Activated B cell treated with CpG ODN at 0.5 μM for 24 hours (primary cell): ENCODE data around the gene PRAMEF2. TPM values are rescaled to one million over a fixed set of nuclear protein-coding genes. Genes with fewer than 3 reads are reported as not detected.
"Not testable (repeated sequence)": the region's sequence is repeated elsewhere in the genome, so short reads cannot be mapped to it uniquely, and the experiment has no call there.

Source experiments
- ATAC-seq: fragments of 200-7000 bp; cut with Tn5 transposase; one replicate; pipeline ENCODE4 v1.10.0; 2021; ENCODE audit warnings: low read depth, mild to moderate bottlenecking, moderate library complexity
- CTCF ChIA-PET: fragments of 350-600 bp; sonication (Branson Sonifier 250); formaldehyde crosslinking; loops from one replicate; lab custom pipeline; 2021; ENCODE audit warnings: antibody characterized with exemption; lab: Charles Lee
- POLR2A ChIA-PET: fragments of 350-600 bp; sonication (Branson Sonifier 250); formaldehyde crosslinking; loops from one replicate; lab custom pipeline; 2021; ENCODE audit warnings: antibody characterized with exemption; lab: Charles Lee
- DNase-seq: peaks from one replicate; pipeline ENCODE4 v3.0.0; 2022
- H3K27ac Mint-ChIP-seq: one replicate; pipeline ENCODE4 v1.8.0; 2020; ENCODE audit warnings: mixed read lengths
- H3K27me3 Mint-ChIP-seq: one replicate; pipeline ENCODE4 v1.8.0; 2021; ENCODE audit warnings: mixed read lengths
- H3K36me3 Mint-ChIP-seq: one replicate; pipeline ENCODE4 v1.8.0; 2021; ENCODE audit warnings: low read depth, mixed read lengths
- H3K4me1 Mint-ChIP-seq: one replicate; pipeline ENCODE4 v1.8.0; 2021; ENCODE audit warnings: mixed read lengths
- H3K4me3 Mint-ChIP-seq: one replicate; pipeline ENCODE4 v1.8.0; 2020; ENCODE audit warnings: mild to moderate bottlenecking, mixed read lengths
- H3K9me3 Mint-ChIP-seq: one replicate; pipeline ENCODE4 v1.8.0; 2020; ENCODE audit warnings: mixed read lengths
- CTCF ChIP-seq: fragments of 200-600 bp; IDR thresholded peaks from one replicate; pipeline ENCODE4 v1.8.0; 2022; ENCODE audit warnings: antibody characterized with exemption, mild to moderate bottlenecking
- intact Hi-C: fragments of 100-400 bp; cut with micrococcal nuclease; formaldehyde crosslinking; loops from one replicate; pipeline ENCODE4 v1.15.1; 2024
- total RNA-seq: library from RNA; stranded (reverse); gene quantifications from 2 replicates; pipeline ENCODE4 v1.2.3, GENCODE V29; 2022

The PRAMEF2 gene
- total RNA-seq, 1 donor from 2014 or later: not detected

GRCh38 chr1:12851779-12852178 lies 5.1 kb upstream of the PRAMEF2 start:
- ATAC-seq (no peak), DNase-seq (no peak)
- no peak for TF ChIP-seq CTCF
- ChIA-PET POLR2A (no interaction called here), CTCF (no interaction called here)
- Mint-ChIP-seq H3K27me3 (no peaks in the 10 kb centered on the region), H3K27ac (no peak overlapping the region), H3K4me1 (no peaks in the 10 kb centered on the region), H3K4me3 (no peak overlapping the region), H3K36me3 (no peaks in the 10 kb centered on the region), H3K9me3 (no peaks in the 10 kb centered on the region)
- intact Hi-C loops: no loop called here

DNA sequence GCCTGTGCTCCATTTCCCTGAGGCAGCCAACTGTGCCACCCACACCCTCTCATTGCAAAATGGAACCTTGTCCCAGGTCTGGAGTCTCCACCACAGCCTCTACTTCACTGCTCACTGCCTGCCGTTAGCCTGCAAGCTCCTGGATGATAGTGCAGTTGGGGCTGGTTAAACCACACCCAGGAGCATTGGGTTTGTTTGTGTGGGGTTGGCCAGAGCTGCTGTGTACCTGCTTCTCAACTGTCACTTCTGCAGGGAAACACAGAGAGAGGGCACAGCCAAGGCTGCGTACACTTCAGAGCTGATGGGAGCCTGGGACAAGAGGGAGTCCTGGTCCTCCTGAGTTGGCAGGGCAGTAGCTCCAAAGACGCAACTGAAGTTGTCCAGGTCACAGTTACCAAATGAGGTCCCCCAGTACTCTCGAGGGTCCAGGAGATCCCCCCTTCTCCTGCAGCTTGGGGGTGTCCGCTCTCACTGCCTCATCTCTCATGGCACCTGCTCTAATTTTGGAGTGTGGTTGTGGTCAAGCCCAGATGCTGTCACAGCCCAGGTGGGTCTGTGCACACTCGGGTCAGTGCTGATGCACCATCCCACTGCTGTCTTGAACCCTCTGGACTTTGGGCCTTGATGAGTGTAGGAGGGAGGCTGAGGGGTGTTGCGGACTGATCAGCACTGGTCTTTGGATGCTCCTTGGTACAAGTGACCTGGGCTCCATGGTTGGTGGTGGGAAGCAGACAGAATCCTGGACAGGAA lies 6.4 kb downstream of the PRAMEF2 start:
- H3K4me3 Mint-ChIP-seq, H3K9me3 Mint-ChIP-seq, H3K36me3 Mint-ChIP-seq, DNase-seq, CTCF ChIA-PET, H3K27me3 Mint-ChIP-seq, H3K27ac Mint-ChIP-seq, H3K4me1 Mint-ChIP-seq, intact Hi-C loops, POLR2A ChIA-PET, ATAC-seq: not testable (repeated sequence)

- POLR2A ChIA-PET: not testable (repeated sequence)
Observed at GRCh38 chr1:12878453-12878852, 21.6 kb downstream of the PRAMEF2 start.

DNA sequence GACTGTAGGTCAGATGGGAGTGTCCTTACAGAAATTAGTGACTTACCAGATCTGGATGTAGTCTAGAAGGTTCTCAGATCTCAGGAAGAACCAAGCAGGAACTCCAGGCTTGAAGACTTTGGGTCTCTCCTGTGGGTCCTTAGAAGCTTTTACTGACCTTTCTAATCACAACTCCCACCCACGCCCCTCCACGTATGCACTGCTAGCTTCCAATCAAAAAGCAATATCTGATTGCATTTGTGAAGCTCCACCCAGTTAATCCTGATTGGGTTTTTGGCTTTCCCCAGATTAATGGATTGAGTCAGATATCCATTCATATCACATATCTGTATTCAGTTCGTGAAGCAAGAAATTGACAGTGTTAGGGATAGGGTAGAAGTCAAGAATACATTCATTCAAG lies 29.2 kb downstream of the PRAMEF2 start, which contains the start of gene PRAMEF4:
TSS of gene PRAMEF4 (minus strand) at position 101 of the 400 bp plus-strand sequence. CDS start 2,807 bp downstream, outside the sequence.
- H3K4me3 Mint-ChIP-seq, H3K9me3 Mint-ChIP-seq: not testable (repeated sequence)

More at GRCh38 chr1:12878453-12878852, 21.6 kb downstream of the PRAMEF2 start:
- H3K4me3 Mint-ChIP-seq, intact Hi-C loops, H3K4me1 Mint-ChIP-seq, H3K36me3 Mint-ChIP-seq, DNase-seq, H3K27me3 Mint-ChIP-seq, H3K9me3 Mint-ChIP-seq, H3K27ac Mint-ChIP-seq, CTCF ChIA-PET, ATAC-seq: not testable (repeated sequence)

DNA sequence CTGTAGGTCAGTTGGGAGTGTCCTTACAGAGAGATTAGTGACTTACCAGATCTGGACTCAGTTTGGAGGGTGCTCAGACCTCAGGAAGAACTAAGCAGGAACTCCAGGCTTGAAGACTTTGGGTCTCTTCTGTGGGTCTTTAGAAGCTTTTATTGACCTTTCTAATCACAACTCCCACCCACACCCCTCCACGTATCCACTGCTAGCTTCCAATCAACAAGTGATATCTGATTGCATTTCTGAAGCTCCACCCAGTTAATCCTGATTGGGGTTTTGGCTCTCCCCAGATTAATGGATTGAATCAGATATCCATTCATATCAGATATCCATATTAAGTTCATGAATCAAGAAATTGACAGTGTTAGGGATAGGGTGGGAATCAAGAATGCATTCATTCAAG lies 41.3 kb downstream of the PRAMEF2 start, which contains the start of gene PRAMEF10:
TSS of gene PRAMEF10 (minus strand) at position 101 of the 400 bp plus-strand sequence. CDS start 2,423 bp downstream, outside the sequence.
- intact Hi-C loops, CTCF ChIA-PET, H3K27ac Mint-ChIP-seq, DNase-seq, H3K9me3 Mint-ChIP-seq, H3K4me1 Mint-ChIP-seq, H3K36me3 Mint-ChIP-seq, POLR2A ChIA-PET, H3K27me3 Mint-ChIP-seq, ATAC-seq, H3K4me3 Mint-ChIP-seq: not testable (repeated sequence)

More for the DNA sequence above, 29.2 kb downstream of the PRAMEF2 start, which contains the start of gene PRAMEF4:
- H3K27me3 Mint-ChIP-seq, H3K4me1 Mint-ChIP-seq, H3K27ac Mint-ChIP-seq, intact Hi-C loops, ATAC-seq, CTCF ChIA-PET, POLR2A ChIA-PET, H3K36me3 Mint-ChIP-seq, DNase-seq: not testable (repeated sequence)

GRCh38 chr1:12899186-12899585 lies 42.3 kb downstream of the PRAMEF2 start:
- H3K36me3 Mint-ChIP-seq, H3K27ac Mint-ChIP-seq, H3K27me3 Mint-ChIP-seq, H3K4me3 Mint-ChIP-seq, intact Hi-C loops, CTCF ChIA-PET, H3K9me3 Mint-ChIP-seq, DNase-seq, H3K4me1 Mint-ChIP-seq, ATAC-seq, POLR2A ChIA-PET: not testable (repeated sequence)

DNA sequence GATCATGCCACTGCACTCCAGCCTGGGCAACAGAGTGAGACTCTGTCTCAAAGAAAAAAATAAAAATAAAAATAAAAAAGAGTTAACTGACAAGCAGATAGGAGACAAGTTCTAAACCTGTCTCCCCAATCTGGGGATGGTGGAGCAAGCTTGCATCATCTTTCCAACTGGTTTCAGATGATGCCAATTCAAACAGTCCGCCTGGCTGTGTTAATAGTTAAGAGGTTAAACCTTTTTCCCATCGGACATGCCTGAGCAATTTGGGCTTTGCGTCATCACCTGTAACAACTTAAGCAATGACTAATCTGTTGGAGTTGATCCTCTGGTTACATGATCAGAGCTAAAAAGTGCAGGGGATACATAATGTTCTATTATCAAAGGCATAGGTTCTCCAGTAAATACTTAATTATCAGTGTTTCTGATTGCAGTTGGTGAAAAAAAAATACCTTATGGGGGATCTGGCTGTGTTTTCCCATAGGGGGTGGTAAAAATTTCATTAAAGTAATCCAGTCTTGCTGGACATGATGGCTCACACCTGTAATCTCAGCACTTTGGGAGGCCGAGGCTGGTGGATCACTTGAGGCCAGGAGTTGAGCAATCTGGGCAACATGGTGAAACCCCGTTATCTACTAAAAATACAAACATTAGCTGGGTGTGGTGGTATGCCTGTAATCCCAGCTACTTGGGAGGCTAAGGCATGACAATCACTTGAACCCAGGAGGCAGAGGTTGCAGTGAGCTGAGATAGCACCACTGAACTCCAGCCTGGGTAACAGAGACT lies 47.1 kb downstream of the PRAMEF2 start:
- H3K36me3 Mint-ChIP-seq, DNase-seq, POLR2A ChIA-PET, intact Hi-C loops, H3K9me3 Mint-ChIP-seq, H3K4me1 Mint-ChIP-seq, CTCF ChIA-PET, ATAC-seq, H3K27ac Mint-ChIP-seq, H3K27me3 Mint-ChIP-seq, H3K4me3 Mint-ChIP-seq: not testable (repeated sequence)

Other genes starting within 250 kb of the PRAMEF2 start
- 0.39 and 1.8 TPM in 2 replicates for gene DHRS3, start 238.9 kb upstream of the PRAMEF2 start, total RNA-seq
- not detected in 2 replicates for gene AADACL4, start 213.0 kb upstream of the PRAMEF2 start, total RNA-seq
- gene AADACL3, start 141.0 kb upstream of the PRAMEF2 start, total RNA-seq: not detected in 2 replicates
- not detected in 2 replicates for gene CFAP107, start 110.9 kb upstream of the PRAMEF2 start, total RNA-seq
- gene PRAMEF12, start 83.3 kb upstream of the PRAMEF2 start, total RNA-seq: not detected in 2 replicates
- gene PRAMEF1, start 65.7 kb upstream of the PRAMEF2 start, total RNA-seq: not detected in 2 replicates
- gene PRAMEF11, start 25.7 kb upstream of the PRAMEF2 start, total RNA-seq: not detected in 2 replicates
- not detected in 2 replicates for gene HNRNPCL1, start 8.4 kb upstream of the PRAMEF2 start, total RNA-seq
- not detected in 2 replicates for gene PRAMEF4, start 29.1 kb downstream of the PRAMEF2 start, total RNA-seq
- not detected in 2 replicates for gene PRAMEF10, start 41.2 kb downstream of the PRAMEF2 start, total RNA-seq
- gene PRAMEF7, start 59.5 kb downstream of the PRAMEF2 start, total RNA-seq: not detected in 2 replicates
- not detected in 2 replicates for gene PRAMEF6, start 90.5 kb downstream of the PRAMEF2 start, total RNA-seq
- gene PRAMEF27, start 199.5 kb downstream of the PRAMEF2 start, total RNA-seq: not detected in 2 replicates
- gene HNRNPCL3, start 203.7 kb downstream of the PRAMEF2 start, total RNA-seq: not detected in 2 replicates
- not detected in 2 replicates for gene PRAMEF25, start 213.7 kb downstream of the PRAMEF2 start, total RNA-seq